IPS-11a (cell line): ENCODE measurements around the gene CSNK1A1L.
A peak's percentile ranks its signal among the peaks of the same experiment; 100 is the strongest.
"Not testable (repeated sequence)": the region's sequence is repeated elsewhere in the genome, so short reads cannot be mapped to it uniquely, and the experiment has no call there.

Source experiments
- H3K4me3 ChIP-seq: one replicate; pipeline ENCODE4 v1.5.1; 2013; ENCODE audit warnings: low read depth, low read length, control low read depth

Gene CSNK1A1L

GRCh38 chr13:37065890-37066526, 39.5 kb downstream of the CSNK1A1L start:
- H3K4me3 ChIP-seq = no peak overlapping the region

DNA sequence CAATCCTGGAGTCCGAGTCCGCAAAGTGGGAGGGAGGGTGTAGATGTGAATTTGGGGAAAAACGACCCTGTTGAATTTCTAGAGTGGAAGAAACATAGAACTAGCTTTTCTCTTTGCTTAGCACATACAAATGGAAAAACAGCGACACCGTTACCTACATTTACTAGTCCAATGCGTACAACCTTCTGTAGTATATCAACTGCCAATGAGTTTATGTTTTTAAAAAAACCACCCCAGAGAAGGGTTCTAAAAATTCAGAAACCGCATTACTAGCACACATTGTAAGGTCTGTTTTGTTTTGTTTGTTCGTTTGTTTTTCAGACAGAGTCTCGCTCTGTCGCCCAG, 45.6 kb downstream of the CSNK1A1L start:
- peak overlapping the region; percentile 62 for H3K4me3 ChIP-seq

DNA sequence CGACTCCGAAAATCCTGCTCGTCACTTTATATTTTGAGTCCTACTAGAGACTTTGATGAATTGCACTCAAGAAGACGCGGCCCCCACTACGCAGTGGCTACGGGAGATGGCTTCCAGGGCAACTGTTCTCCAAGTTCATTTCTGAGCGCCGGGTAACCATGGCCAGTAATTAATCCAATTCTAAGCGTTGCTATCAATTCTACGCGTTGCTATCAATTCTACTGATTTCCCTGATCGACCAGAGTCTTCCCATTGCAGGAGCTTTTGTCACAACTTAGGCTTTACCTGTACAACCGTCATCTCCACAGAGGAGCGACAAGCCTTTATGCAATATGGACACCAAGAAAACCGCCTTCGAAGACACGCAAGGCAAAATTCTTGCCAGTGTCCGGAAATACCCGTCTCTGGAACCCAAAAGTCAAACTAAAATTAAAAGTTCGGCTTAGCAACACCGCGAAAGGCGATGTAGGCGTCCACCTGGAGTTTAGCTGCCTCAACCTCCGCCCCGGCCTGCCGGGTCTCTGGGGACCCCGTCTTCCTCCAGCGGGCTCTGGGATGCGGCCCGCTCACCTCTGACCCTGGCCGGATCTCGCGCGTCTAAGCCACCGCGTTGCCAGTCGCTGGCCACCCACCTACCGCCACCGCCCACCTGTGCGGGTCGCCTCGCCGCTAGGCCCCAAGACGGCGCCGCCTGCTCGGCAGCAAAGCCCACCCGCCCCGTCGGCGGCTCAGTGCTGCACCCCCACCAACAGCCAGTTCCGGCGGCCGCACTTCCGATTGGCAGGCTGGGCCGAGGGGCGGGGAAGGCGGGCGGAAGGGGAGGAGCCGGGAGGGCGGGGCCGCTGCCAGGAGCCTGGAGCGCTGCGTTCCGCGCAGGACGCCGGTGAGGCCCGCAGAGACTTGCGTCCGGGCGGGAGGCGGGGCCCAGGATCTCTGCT, 46.3 kb downstream of the CSNK1A1L start, which contains the start of gene SUPT20H:
TSS of gene SUPT20H (minus strand) at position 779 of the 938 bp plus-strand sequence. CDS start 8,198 bp downstream, outside the sequence.
- H3K4me3 ChIP-seq = peak within 1 kb of the TSS; percentile 82

DNA sequence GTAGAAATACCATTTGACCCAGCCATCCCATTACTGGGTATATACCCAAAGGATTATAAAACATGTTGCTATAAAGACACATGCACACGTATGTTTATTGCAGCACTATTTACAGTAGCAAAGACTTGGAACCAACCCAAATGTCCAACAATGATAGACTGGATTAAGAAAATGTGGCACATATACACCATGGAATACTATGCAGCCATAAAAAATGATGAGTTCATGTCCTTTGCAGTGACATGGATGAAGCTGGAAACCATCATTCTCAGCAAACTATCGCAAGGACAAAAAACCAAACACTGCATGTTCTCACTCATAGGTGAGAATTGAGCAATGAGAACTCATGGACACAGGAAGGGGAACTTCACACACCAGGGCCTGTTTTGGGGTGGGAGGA, 49.2 kb downstream of the CSNK1A1L start:
- H3K4me3 ChIP-seq = not testable (repeated sequence)
